ENCODE results near the gene BNC2.
A peak's percentile ranks its signal among the peaks of the same experiment; 100 is the strongest.

The BNC2 gene

GRCh38 chr9:16664211-16664610, 206.3 kb downstream of the BNC2 start:
- DNase-seq: no peak

- DNase-seq: no peak
Observed at GRCh38 chr9:16661816-16662215, 208.7 kb downstream of the BNC2 start.

DNA sequence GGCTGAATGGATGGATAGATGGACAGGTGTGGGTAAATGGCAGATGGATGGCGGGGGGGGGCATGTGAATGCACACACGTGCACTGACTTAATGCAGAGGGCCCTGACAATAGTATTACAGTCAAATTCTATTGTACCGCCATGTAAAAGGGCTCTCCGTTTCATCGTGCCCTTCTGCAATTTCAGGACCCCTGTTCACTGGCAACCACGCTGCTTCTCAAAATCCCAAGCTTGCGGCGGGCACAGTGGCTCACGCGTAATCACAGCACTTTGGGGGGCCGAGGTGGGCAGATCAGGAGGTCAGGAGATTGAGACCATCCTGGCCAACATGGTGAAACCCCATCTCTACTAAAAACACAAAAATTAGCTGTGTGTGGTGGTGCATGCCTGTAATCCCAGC, 211.4 kb downstream of the BNC2 start:
- no peak for DNase-seq

GRCh38 chr9:16656432-16657169, 213.9 kb downstream of the BNC2 start:
- DNase-seq: peak; percentile 50

DNA sequence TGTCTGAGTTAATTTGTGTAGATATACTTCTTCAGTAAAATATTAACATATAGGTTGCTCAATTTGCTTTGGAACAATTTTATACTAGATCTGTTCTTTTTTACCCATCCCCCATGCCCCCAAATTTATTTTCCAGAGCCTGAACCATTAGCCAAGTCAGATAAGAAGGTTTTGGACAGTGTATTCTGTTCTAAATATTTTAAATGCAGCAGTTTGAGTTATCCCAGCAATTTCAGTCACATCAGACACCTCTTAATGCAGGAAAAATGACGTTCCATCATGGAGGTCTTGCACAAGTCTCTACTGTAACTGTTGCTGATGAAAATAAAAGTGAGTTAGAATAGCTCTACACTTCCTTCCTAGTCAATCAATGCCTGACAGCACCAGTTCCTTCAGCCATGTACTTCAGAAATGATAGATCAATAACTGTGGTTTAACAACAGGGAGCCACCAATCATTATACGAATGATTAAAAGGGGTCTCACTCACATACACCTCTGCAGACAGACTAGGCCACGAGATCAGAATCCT, 215.8 kb downstream of the BNC2 start:
- DNase-seq: no peak

DNA sequence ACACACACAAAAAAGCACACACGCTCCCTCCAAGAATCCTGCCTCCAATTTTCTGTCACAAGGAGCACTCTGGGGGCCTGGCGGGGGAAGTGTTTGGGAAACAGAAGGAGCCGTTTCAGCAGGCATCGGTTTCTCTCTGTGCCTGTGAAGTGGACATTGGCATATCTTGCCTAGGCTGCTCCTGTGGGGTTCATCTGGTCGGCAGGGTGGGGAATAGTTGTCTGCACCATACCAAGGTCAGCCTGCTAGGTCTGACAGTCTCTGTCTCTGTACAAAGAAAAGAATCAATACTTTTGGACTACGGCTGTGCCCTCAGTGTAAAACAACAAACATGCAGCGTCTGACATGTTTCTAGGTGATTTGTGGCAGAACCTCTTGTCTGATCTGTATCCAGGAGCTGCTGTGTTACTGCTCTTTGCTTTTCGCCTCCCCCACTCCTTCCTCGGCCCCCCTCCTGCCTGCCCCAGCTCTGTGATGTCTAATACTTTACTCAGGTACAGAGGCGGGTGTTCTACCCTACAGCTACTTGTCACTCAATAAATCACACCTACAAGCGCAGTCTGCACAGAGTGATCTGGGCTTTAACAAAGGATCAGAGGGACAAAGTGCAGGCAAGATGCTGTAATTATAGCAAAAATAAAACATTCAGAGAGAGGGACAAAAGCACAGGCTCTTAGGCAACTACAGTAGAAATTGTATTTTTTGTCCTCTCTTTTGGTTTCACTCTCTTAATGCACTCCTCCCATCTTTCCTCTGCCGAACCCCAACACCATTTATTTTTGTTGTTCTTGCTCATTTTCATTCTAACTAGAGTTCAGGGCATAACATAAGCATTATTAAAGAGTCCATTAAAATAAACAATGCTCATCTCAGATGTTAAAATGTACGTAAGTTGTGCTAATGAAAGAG, 216.7 kb downstream of the BNC2 start:
- DNase-seq: peak; percentile 38

DNA sequence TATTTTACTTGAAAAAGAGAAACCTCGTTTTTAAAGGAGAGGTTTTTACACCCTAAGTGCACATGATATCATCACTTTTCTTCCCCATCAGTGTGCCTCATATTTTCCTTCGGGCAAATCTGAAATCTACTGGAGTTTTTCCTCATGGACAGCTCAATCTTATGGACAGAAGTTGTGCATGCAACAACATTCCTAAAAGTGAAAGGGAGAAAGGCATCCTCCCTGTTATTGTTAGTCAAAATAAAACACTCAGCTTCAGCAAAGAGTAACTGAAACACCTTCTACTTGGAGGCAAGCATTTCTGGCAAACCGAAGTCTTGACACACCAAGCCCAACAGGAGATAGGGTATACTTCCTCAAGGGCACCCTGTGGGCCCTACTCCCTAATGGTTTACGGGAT, 217.9 kb downstream of the BNC2 start:
- DNase-seq: no peak

DNA sequence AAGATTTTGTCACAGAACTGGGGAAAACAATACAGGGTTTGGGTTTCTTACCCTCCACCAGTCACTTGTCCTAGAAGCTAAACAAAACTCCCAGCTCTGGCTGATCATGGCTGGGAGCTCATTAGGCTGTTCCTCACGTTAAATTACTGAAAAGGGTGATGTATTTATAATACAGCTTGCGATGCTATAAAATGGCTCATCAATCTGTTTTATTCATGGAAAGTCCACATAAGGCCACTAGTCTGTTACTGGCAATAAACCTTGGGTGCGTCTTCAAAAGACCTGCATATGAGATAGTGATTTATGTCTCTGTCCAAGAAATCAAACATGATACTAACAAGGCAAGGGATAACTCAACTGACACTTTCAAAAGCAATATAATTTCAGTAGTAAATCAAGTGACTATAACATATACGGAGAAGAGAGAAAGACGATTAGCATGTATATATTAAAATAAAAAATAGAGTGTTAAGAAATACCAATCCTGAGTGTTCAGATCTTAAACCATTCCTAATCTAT, 219.0 kb downstream of the BNC2 start:
- no peak for DNase-seq

DNA sequence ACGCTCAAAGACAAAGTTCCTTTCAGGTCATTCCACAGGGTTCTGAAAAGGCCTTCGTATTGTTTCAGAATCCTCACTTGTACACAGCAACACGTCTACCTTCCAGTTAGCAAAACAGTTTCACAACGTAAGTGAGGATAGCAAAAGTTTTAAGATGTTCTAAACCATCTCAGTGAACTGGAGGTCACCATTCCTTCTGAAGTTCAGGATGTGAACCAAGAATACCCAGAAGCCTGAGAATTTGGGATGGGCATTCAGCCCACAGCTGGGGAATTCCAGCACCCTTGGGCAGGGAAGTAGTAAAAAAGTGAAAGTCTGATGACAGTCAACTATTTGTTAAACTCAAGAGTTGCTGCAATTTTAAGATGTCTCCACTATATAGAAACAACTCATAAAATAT, 224.5 kb downstream of the BNC2 start:
- DNase-seq: no peak

- DNase-seq: no peak
Observed at GRCh38 chr9:16642421-16643109, 227.9 kb downstream of the BNC2 start.

DNA sequence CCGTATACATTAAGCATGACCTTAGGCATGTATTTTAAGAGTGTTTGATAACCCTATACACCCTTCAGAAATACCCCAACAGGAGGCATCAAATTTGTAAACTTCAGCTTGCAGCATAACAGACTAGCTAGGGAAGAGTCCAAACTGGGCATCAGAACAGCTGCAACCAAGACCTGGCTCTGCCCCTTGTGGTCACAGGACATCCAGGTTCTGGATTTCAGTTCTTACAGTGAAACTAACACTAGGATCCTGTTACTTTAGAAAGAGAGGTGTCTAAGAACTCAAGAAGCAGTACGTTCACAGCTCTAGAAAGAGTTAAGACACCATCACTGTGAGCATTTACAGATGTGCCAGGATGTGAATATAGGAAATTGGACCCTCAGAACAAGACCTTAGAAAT, 229.8 kb downstream of the BNC2 start:
- DNase-seq: no peak

DNA sequence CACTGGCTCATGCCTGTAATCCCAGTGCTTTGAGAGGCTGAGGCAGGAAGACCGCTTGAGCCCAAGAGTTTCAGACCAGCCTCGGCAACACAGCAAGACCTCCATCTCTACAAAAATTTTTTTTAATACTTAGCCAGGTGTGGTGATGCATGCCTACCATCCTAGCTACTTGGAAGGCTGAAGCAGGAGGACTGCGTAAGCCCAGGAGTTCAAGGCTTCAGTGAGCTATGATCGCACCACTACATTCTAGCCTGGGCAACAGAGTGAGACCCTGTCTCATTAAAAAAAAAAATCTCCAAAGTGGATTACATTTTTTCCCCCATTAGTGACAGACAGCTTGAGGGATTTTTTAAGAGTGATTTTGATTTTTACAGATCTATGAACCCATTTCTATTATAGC, 230.8 kb downstream of the BNC2 start:
- DNase-seq: no peak

DNA sequence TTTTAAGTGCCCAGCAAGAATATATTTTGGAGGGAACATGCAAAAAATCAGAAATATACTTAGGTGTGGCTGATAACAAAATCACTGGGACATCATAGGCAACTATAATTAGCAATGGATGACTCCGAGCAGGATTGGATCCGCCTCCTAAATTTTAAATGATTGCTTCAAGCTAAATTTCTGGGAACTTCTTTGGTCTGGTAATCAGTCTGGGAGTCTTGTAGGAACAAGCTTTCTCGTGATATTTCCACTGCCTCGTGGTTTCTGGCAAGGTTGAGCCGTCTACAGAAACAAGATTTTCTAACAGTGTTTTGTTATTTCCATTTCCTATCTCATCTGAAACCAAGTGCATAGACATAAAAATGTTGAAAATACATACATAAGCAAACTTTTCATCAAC, 232.6 kb downstream of the BNC2 start:
- no peak for DNase-seq

- peak; percentile 35 for DNase-seq
Observed at GRCh38 chr9:16637218-16637617, 233.3 kb downstream of the BNC2 start.

- no peak for DNase-seq
Observed at GRCh38 chr9:16633794-16634193, 236.7 kb downstream of the BNC2 start.

- DNase-seq: no peak
Observed at GRCh38 chr9:16628413-16628812, 242.1 kb downstream of the BNC2 start.

DNA sequence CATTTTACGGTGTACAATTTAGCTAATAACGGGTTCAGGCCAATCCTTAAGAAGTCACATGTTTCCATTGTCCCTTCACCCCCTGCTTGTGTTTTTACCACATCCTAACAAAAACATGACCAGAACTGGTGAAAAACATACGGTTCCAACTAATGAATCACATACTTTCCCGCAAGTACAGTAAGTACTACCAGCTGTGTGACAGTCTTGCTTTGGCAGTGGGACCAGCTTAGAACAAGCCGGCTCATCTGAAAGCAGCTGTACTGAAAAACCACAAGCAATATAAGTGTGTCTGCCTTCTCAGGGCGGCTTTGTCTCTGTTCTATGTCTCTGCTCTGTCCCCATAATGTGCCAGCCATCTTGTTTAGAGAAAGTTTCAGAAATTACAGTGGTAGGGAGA, 242.5 kb downstream of the BNC2 start:
- DNase-seq: peak; percentile 23

DNA sequence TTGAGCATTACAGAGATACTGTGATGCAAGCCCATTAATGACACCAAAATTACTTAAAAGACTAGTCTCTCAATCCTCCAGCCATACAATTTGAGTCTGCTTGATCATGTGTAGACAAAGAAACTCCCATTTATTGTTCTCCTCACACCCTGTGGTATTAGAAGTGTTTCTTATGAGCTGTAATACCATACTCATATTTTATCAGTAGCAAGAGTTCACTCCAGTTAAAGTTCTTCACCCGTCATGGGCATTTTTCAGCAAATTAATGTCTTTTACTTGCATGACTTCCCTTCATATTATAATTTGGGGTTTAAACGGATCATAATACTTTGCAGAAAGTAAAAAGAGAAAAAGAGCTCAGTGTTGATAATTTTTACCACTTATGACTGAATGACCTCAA, 242.9 kb downstream of the BNC2 start:
- no peak for DNase-seq

DNA sequence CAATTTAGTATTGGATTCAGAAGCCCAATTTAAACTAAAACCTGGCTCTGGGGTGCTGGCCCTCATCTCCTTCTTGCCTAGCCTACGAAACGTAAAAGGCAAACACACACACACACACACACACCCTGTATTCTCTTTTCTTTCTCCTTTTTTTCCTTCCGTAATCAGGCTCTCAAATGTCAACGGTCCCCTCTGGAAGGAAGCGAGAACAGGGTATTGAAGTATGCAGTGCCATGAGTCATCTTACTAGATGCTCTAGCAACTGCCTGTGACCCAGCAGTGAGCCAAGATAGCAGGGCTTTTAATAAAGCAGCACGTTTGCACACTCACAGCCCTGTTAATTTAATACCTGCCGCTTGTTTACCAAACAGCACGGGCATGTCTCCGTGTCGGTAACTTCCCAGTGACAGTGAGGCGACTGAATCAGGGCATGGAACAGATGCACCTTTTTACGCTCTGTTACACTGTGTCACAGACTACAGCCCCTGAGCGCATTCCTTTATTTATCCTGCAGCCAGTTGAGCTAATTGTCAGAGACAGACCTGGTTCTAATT, 243.8 kb downstream of the BNC2 start:
- peak; percentile 94 for DNase-seq

DNA sequence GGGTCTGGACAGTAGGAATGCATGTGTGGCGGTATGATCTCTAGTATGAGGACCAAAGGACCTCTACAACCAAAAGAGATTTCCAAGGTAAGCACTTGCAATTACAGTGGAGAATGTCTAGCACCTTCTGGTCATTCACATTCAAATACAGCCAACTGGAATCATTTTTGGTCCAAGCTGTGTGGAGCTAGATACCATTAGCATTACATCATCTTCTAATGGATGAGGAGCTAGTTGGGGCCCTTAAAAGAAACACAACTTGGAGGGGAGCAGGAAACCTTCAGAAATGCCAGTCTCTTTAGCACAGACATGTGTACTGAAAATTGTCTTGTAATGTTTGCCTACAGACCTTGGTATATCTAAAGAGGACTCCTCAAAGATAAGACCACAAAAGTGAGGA, 244.7 kb downstream of the BNC2 start:
- peak; percentile 33 for DNase-seq

- DNase-seq: peak; percentile 69
Observed at GRCh38 chr9:16625161-16625631, 245.3 kb downstream of the BNC2 start.

DNA sequence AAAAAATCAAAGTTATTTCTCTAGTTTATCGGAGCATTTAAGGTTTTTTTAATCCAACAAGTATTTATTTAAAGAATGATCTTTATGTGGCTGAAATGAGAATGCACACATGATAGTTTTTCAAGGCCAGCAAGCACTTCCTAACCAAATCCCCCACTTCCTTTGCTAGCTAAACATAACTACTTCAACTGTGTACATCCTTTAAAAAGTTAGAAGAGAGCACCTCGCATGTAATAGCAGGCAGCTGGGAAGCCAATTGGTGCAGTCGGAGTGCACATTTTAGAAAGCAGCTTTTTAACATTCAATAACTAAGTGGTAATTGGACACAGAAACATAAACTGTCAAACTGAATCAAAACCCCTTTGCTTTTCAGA, 245.7 kb downstream of the BNC2 start:
- no peak for DNase-seq
